SW480 (cell line): Measurements from ENCODE around the gene ANKRD24.
"Not testable (repeated sequence)": the region's sequence is repeated elsewhere in the genome, so short reads cannot be mapped to it uniquely, and the experiment has no call there.

Experiments
- DNase-seq: peaks from one replicate; pipeline ENCODE4 v3.0.0-alpha.2; 2016; ENCODE audit warnings: low spot score

Gene ANKRD24

DNA sequence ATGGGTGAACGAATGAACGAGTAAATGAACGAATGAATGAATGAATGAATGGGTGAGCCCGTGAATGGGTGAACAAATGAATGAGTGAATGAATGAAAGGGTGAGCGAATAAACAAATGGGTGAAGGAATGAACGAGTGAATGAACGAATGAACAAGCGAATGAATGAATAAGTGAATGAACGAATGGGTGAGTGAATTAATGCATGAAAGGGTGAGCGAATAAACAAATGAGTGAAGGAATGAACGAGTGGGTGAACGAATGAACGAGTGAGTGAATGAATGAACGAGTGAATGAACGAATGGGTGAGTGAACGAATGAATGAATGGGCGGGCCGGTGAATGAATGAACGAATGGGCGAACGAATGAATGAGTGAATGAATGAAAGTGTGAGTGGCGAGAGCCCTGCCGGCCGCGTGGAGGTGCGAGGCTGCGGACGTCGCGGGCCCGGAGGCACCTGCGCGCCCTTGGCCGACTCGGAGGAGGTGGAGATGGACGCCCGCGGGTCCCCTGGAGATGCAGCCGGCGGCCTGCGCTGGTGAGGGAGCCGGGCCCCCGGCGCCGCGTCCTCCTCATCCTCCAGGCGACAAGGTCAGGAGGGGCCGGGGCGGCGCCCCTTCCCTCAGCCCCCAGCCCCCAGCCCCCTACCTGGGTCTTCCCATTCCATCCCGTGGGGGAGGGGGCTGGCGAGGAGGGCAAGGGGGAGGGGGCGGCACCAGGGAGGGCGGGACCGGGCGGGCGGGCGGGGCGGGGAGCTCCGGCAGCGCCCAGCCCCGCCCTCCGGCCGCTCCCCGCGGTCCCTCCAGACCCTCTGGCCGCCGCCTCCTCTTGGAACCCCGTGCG is 15.4 kb downstream of the ANKRD24 start:
- no peak for DNase-seq

DNA sequence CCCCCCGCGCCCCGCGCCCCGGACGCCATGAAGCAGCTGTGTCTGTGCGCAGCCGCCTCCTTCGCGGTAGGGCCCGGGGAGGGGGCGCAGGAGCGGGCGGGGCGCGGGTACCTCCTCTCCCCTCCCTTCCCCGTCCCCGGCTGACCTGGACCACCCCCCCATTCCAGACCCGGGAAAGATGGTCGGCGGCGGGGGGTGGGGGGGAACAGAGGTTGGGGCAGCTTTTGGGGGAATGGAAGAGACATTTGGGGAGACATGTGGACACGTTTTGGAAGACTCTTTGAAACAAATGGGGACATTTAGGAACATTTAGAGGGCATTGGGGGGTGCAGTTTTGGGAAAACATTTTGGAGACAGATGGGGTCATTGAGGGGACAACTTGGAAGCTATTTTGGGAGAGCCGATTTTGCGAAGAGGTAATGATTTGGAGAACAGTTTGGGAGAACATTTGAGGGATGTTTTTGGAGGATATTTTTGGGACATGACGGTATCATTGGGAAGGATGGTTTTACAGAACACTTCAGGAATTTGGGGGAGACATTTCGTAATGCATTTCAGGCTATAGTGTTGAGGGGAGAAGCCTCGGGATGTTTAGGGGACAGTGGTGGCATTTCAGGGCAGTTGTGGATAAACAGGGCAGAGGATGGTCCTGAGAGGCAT is 16.1 kb downstream of the ANKRD24 start:
- no peak for DNase-seq

DNA sequence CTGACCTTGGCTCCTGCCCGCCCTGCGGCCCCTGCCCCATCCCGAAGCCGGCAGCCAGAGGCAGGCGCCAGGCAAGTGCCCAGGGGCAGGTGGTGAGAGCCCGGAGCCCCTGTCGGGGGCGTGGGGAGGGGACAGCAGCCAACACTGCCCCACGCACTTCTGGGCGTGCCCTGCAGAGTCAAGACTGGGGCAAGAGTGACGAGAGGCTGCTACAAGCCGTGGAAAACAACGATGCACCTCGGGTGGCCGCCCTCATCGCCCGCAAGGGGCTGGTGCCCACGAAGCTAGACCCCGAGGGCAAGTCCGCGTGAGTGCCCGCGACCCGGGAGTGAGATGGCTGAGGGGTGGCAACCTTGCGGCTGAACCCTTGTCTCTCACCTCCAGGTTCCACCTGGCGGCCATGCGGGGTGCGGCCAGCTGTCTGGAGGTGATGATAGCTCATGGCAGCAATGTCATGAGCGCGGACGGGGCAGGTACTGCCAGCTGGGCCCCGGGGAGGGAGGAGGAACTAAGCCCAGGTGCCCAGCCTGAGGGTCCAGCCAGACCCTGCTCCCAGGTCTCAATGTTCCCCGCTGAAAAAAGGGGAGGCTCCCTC is 17.3 kb downstream of the ANKRD24 start:
- DNase-seq, result peak; percentile 31

- DNase-seq, result no peak
Observed at GRCh38 chr19:4200940-4201542, 18.6 kb downstream of the ANKRD24 start.

- DNase-seq, result no peak
Observed at GRCh38 chr19:4201798-4202197, 19.3 kb downstream of the ANKRD24 start.

- DNase-seq, result peak; percentile 31
Observed at GRCh38 chr19:4206818-4207484, 24.5 kb downstream of the ANKRD24 start.

GRCh38 chr19:4208385-4209094 is 26.1 kb downstream of the ANKRD24 start:
- DNase-seq, result no peak

DNA sequence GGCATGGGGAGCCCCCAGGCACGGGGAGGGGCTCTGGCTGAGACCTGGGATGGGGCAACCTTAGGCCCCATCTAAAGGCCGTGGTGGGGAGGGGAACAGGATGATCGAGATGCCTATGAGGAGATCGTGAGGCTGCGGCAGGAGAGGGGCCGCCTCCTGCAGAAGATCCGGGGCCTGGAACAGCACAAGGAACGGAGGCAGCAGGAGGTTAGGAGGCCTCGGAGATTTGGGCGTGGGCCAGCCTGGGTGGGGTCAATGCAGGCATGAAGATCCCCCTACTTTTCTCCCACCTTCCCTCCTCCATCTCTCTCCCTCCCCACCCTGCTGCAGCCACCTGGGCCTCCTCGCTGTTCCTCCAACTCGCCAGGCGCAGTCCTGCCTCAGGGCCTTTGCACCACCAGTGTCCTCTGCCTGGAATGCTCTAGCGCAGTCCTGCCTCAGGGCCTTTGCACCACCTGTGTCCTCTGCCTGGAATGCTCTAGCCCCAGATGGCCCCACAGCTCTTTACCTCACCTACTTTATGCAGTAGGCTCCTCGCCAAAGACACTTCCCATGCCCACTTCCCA is 27.8 kb downstream of the ANKRD24 start:
- no peak for DNase-seq

GRCh38 chr19:4213116-4213515 is 30.6 kb downstream of the ANKRD24 start:
- no peak for DNase-seq

DNA sequence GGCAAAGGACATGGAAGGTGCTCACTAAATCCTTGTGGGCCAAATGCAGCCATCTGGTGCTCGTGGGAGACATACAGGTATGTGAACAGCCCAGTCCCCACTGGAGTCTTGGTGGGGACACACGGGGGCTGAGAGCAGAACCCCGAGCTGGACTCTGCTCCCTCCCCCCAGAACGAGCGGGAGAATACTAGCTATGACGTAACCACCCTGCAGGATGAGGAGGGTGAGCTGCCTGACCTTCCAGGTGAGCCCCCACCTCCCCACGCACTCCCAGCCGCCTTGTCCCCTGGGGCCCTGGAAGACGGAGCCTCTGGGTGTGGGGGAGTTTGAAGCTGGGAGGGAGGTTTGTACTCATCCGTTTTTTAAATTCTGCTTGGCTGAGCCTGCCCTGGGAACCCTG is 33.3 kb downstream of the ANKRD24 start:
- DNase-seq, result no peak

DNA sequence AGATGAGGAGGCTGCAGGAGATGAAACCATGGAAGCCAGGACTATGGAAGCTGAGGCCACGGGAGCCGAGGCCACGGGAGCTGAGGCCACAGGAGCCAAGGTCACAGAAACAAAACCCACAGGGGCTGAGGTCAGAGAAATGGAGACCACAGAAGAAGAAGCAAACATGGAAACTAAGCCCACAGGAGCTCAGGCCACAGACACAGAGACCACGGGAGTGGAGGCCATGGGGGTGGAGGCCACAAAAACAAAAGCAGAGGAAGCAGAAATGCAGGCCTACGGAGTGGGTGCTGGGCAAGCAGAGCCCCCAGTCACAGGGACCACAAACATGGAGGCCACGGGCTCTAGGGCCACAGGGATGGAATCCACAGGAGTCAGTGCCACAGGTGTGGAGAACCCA is 34.4 kb downstream of the ANKRD24 start:
- DNase-seq, result no peak

GRCh38 chr19:4217429-4218264 is 35.2 kb downstream of the ANKRD24 start:
- no peak for DNase-seq

GRCh38 chr19:4218523-4218922 is 36.0 kb downstream of the ANKRD24 start:
- DNase-seq, result not testable (repeated sequence)

DNA sequence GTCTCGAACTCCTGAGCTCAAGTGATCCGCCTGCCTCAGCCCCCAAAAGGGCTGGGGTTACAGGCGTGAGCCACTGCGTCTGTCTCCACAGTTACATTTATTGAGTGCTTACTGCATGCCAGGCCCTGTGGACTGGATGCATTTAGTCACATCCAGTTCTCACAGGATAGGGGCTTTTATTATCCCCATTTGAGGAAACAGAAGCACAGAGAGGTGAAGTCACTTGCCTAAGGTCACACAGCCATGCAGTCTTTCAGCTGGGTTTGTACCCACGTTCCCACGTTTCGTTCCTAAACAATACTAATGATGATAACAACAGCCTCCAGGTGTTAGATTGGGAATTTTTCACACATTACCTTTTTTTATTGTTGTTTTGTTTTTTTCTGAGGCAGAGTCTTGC is 37.7 kb downstream of the ANKRD24 start:
- DNase-seq, result no peak

DNA sequence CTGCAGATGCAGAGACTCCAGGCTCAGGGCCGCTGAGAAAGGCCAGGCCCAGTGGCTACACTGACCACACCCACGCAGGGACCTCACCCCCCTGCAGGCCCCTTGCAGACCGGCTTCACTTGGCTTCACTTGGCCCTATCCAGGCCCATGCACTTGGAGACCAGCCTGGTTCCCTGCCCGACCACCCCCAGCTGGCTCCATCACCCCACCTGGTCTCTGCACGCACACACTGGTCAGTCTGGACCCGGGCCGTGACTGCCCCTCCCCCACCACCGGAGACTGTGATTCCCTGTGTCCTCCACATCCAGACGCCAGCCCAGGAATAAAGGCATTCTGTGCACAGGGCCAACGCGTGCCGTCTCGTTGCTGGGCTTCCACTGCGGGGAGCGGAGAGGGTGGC is 42.0 kb downstream of the ANKRD24 start:
- no peak for DNase-seq

GRCh38 chr19:4225885-4226284 is 43.4 kb downstream of the ANKRD24 start:
- no peak for DNase-seq

GRCh38 chr19:4227771-4228170 is 45.3 kb downstream of the ANKRD24 start:
- no peak for DNase-seq

DNA sequence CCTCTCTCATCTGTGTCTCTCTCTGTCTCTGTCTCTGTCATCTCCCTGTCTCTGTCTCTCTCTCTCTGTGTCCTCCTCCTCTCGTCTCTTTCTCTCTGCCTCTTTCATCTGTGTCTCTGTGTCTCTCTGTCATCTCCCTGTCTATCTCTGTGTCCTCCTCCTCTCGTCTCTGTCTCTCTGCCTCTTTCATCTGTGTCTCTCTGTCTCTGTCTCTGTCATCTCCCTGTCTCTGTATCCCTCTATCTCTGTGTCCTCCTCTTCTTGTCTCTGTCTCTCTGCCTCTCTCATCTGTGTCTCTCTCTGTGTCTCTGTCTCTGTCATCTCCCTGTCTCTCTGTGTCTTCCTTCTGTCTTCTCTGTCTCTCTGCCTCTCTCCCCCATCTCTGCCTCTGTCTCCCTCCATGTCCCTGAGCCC is 46.3 kb downstream of the ANKRD24 start:
- DNase-seq, result no peak

DNA sequence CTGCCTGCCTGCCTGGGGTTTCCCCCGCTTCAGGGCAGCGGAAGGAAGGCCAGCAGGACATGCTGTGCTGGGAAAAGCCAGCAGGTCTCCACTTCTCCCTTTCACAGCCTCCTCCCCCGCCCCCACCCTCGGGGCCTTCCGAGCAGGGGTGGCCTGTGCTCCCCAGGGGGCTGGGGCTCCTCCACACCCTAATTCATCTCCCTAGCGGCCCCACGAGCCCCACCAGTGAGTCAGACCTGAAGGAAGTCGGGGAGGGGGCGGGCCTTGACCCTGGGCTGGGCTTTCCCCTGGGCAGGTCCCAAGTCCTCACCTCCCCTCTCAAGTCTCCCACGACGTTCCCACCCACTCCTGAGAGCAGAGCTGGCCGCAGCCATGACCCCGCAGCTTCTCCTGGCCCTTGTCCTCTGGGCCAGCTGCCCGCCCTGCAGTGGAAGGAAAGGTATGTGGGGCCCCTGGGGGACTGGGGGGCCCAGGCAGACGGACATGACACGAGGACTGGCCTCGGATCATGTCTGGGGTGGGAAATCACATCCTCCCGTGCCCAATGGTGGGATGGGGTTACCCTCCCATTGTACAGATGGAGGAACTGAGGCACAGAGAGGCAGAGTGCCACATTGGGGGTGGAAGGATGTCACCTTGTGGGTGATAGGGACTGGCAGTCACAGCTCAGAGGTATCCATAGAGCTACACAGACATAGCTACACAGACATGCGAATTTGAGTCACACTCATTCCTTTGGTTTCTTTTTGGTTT is 46.9 kb downstream of the ANKRD24 start, which contains the start of gene EBI3:
Gene EBI3, plus strand, starts transcription at position 345 of the 753 bp plus-strand sequence. Its CDS starts 28 bp downstream, at position 373.
- peak; percentile 28 for DNase-seq
